ENCODE data around the gene HS6ST3. TPM values are rescaled to one million over a fixed set of nuclear protein-coding genes. Genes with fewer than 3 reads are reported as not detected.

HS6ST3 gene
- total and polyA plus RNA-seq, 10 donors = 0.03 TPM; not detected in 9

GRCh38 chr13:96052656-96053002 is 37.3 kb upstream of the HS6ST3 start:
- peaks cover 0 to 13% (median 4%) of the 10 kb centered on the region in 6 donors for H3K4me1 ChIP-seq
- peak overlapping the region in 7 of 8 donors; percentile 53 to 82 (median 76) for H3K27ac ChIP-seq
- H3K4me3 ChIP-seq = peak overlapping the region; percentile 48 to 93 (median 76)
- intact Hi-C loops (cut with DNase I; ENCODE audit: low total_unique reads) = no loop called here
- H3K9me3 ChIP-seq = no peaks in the 10 kb centered on the region
- TF ChIP-seq POLR2AphosphoS5 (IDR thresholded peaks at IDR 0.05) (no peak), POLR2A (IDR thresholded peaks at IDR 0.05) (no peak), CTCF (IDR thresholded peaks at IDR 0.05 in 8 of 11, conservative IDR thresholded peaks at IDR 0.05 in 3 of 11) (no peak)
- no peaks in the 10 kb centered on the region for H3K36me3 ChIP-seq
- DNase-seq = no peak
- 1 to 5% (median 4%) methylated on average over 12 of the region's 12 CpGs for WGBS, 5 donors
- peaks cover 0 to 25% (median 6%) of the 10 kb centered on the region in 7 donors for H3K27me3 ChIP-seq (replicated peaks in 1 of 7)

- intact Hi-C loops (cut with DNase I; ENCODE audit: low total_unique reads) = no loop called here
- peak in 1 of 3 donors; percentile 19 for TF ChIP-seq POLR2A (IDR thresholded peaks at IDR 0.05)
- TF ChIP-seq POLR2AphosphoS5 (IDR thresholded peaks at IDR 0.05) = peak; percentile 79 to 91 (median 89)
- TF ChIP-seq CTCF (IDR thresholded peaks at IDR 0.05 in 8 of 11, conservative IDR thresholded peaks at IDR 0.05 in 3 of 11) = no peak
- H3K4me1 ChIP-seq = peaks cover 0 to 13% (median 4%) of the 10 kb centered on the region in 6 donors
- peak within 1 kb of the TSS; percentile 48 to 93 (median 76) for H3K4me3 ChIP-seq
- H3K9me3 ChIP-seq = no peaks in the 10 kb centered on the region
- peaks cover 0 to 25% (median 6%) of the 10 kb centered on the region in 7 donors for H3K27me3 ChIP-seq (replicated peaks in 1 of 7)
- 0 to 2% (median 2%) methylated on average over 24 to 77 of the region's 77 CpGs for WGBS, 5 donors
- no peaks in the 10 kb centered on the region for H3K36me3 ChIP-seq
- H3K27ac ChIP-seq = peak within 1 kb of the TSS in 7 of 8 donors; percentile 53 to 82 (median 76)
- peak; percentile 94 for DNase-seq
Observed at GRCh38 chr13:96053003-96053703, 36.8 kb upstream of the HS6ST3 start, which contains the start of gene UGGT2. Gene UGGT2, minus strand, starts transcription at chr13:96053401. Its CDS starts 89 bp downstream, at chr13:96053312.

- no peak for TF ChIP-seq POLR2A (IDR thresholded peaks at IDR 0.05)
- no peak for TF ChIP-seq POLR2AphosphoS5 (IDR thresholded peaks at IDR 0.05)
- TF ChIP-seq CTCF (IDR thresholded peaks at IDR 0.05 in 8 of 11, conservative IDR thresholded peaks at IDR 0.05 in 3 of 11) = no peak
- DNase-seq = no peak
- no peaks in the 10 kb centered on the region for H3K27me3 ChIP-seq (replicated peaks in 1 of 7)
- WGBS, 5 donors = 85 to 93% (median 90%) methylated on average over 2 of the region's 2 CpGs
- H3K4me1 ChIP-seq = no peaks in the 10 kb centered on the region
- no peaks in the 10 kb centered on the region for H3K36me3 ChIP-seq
- intact Hi-C loops (cut with DNase I; ENCODE audit: low total_unique reads) = no loop called here
- H3K27ac ChIP-seq = no peak overlapping the region
- H3K4me3 ChIP-seq = no peak overlapping the region
- no peaks in the 10 kb centered on the region for H3K9me3 ChIP-seq
Observed at GRCh38 chr13:96065849-96066248, 24.1 kb upstream of the HS6ST3 start.

GRCh38 chr13:96068729-96069128 is 21.2 kb upstream of the HS6ST3 start:
- no peak for TF ChIP-seq CTCF (IDR thresholded peaks at IDR 0.05 in 8 of 11, conservative IDR thresholded peaks at IDR 0.05 in 3 of 11)
- TF ChIP-seq POLR2AphosphoS5 (IDR thresholded peaks at IDR 0.05) = no peak
- TF ChIP-seq POLR2A (IDR thresholded peaks at IDR 0.05) = no peak
- WGBS, 5 donors = 44 to 60% (median 52%) methylated on average over 2 of the region's 2 CpGs
- no peak for DNase-seq
- H3K27me3 ChIP-seq (replicated peaks in 1 of 7) = no peaks in the 10 kb centered on the region
- no peaks in the 10 kb centered on the region for H3K36me3 ChIP-seq
- H3K4me1 ChIP-seq = no peaks in the 10 kb centered on the region
- H3K9me3 ChIP-seq = no peaks in the 10 kb centered on the region
- intact Hi-C loops (cut with DNase I; ENCODE audit: low total_unique reads) = no loop called here
- H3K4me3 ChIP-seq = no peak overlapping the region
- H3K27ac ChIP-seq = no peak overlapping the region

Measured in spleen (tissue), 11 donors.